GM19395 (cell line): ENCODE data around the gene ACOX3.

ENCODE experiments used
- ATAC-seq: cut with Tn5 transposase; IDR thresholded peaks from one replicate; pipeline ENCODE4 v1.9.1; 2021; ENCODE audit warnings: mild to moderate bottlenecking, moderate library complexity; ENCODE audit not compliant: unreplicated experiment

Gene ACOX3

GRCh38 chr4:8376361-8377102 is 64.0 kb downstream of the ACOX3 start:
- ATAC-seq, result no peak

- ATAC-seq, result no peak
These were observed 65.5 kb downstream of the ACOX3 start for GRCh38 chr4:8374851-8375649.

GRCh38 chr4:8373973-8374545 is 66.5 kb downstream of the ACOX3 start:
- ATAC-seq, result no peak

GRCh38 chr4:8373270-8373972 is 67.1 kb downstream of the ACOX3 start:
- ATAC-seq, result no peak

- ATAC-seq, result no peak
These were observed 68.0 kb downstream of the ACOX3 start for GRCh38 chr4:8372506-8372905.

- ATAC-seq, result no peak
These were observed 68.9 kb downstream of the ACOX3 start for GRCh38 chr4:8371596-8371995.

GRCh38 chr4:8370835-8371595 is 69.5 kb downstream of the ACOX3 start:
- no peak for ATAC-seq

- ATAC-seq, result no peak
These were observed 70.3 kb downstream of the ACOX3 start for GRCh38 chr4:8370106-8370787.

- ATAC-seq, result no peak
These were observed 71.0 kb downstream of the ACOX3 start for GRCh38 chr4:8369426-8370105.

GRCh38 chr4:8368998-8369397 is 71.5 kb downstream of the ACOX3 start:
- ATAC-seq, result no peak

GRCh38 chr4:8368061-8368481 is 72.5 kb downstream of the ACOX3 start:
- ATAC-seq, result no peak

GRCh38 chr4:8366601-8367000 is 73.9 kb downstream of the ACOX3 start:
- ATAC-seq, result no peak

- no peak for ATAC-seq
These were observed 74.6 kb downstream of the ACOX3 start for GRCh38 chr4:8365951-8366350.

GRCh38 chr4:8365353-8365752 is 75.2 kb downstream of the ACOX3 start:
- ATAC-seq, result no peak

GRCh38 chr4:8364848-8365350 is 75.6 kb downstream of the ACOX3 start:
- no peak for ATAC-seq

GRCh38 chr4:8364141-8364540 is 76.4 kb downstream of the ACOX3 start:
- no peak for ATAC-seq

- ATAC-seq, result no peak
These were observed 78.0 kb downstream of the ACOX3 start for GRCh38 chr4:8362483-8362882.

- ATAC-seq, result no peak
These were observed 81.3 kb downstream of the ACOX3 start for GRCh38 chr4:8359193-8359592.

- ATAC-seq, result no peak
These were observed 83.7 kb downstream of the ACOX3 start for GRCh38 chr4:8356856-8357255.
